ENCODE data around the gene CTTNBP2NL.

The CTTNBP2NL gene

GRCh38 chr1:112440574-112440973 is 44.6 kb downstream of the CTTNBP2NL start:
- peaks cover 4% of the 10 kb centered on the region for H3K9me3 Mint-ChIP-seq
- no peak overlapping the region for H3K4me3 Mint-ChIP-seq
- TF ChIP-seq, protein P1, sequence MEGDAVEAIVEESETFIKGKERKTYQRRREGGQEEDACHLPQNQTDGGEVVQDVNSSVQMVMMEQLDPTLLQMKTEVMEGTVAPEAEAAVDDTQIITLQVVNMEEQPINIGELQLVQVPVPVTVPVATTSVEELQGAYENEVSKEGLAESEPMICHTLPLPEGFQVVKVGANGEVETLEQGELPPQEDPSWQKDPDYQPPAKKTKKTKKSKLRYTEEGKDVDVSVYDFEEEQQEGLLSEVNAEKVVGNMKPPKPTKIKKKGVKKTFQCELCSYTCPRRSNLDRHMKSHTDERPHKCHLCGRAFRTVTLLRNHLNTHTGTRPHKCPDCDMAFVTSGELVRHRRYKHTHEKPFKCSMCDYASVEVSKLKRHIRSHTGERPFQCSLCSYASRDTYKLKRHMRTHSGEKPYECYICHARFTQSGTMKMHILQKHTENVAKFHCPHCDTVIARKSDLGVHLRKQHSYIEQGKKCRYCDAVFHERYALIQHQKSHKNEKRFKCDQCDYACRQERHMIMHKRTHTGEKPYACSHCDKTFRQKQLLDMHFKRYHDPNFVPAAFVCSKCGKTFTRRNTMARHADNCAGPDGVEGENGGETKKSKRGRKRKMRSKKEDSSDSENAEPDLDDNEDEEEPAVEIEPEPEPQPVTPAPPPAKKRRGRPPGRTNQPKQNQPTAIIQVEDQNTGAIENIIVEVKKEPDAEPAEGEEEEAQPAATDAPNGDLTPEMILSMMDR (IDR thresholded peaks at IDR 0.05) = no peak
- H3K4me1 Mint-ChIP-seq = no peaks in the 10 kb centered on the region
- H3K27ac Mint-ChIP-seq = no peak overlapping the region
- H3K27me3 Mint-ChIP-seq (ENCODE audit: low read depth, poor library complexity) = no peaks in the 10 kb centered on the region
- no peak for DNase-seq
- peaks cover 60% of the 10 kb centered on the region for H3K36me3 Mint-ChIP-seq (ENCODE audit: low read depth)

DNA sequence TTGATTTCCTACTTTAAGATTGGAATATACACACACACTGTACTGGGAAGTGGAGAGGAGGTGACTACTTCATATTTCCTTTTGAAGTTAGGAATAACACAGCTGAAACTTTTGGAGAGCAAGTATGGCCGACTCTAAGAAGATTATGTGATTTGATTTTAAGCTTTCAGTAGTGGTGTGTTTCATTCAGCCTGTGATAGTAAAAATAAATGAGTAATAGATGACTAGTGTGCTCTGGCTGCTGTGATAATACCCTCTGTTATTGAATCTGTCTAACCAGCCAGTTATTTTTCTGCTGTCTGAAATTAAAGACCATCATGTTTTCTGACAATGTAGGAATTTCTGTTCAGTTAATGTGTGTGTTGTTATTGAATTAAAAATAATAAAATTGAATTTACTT is 48.3 kb downstream of the CTTNBP2NL start:
- H3K27me3 Mint-ChIP-seq (ENCODE audit: low read depth, poor library complexity) = no peaks in the 10 kb centered on the region
- TF ChIP-seq, protein P1 (IDR thresholded peaks at IDR 0.05) = no peak
- H3K36me3 Mint-ChIP-seq (ENCODE audit: low read depth) = peaks cover 53% of the 10 kb centered on the region
- no peak for DNase-seq
- no peak overlapping the region for H3K4me3 Mint-ChIP-seq
- H3K9me3 Mint-ChIP-seq = no peaks in the 10 kb centered on the region
- H3K4me1 Mint-ChIP-seq = no peaks in the 10 kb centered on the region
- no peak overlapping the region for H3K27ac Mint-ChIP-seq

DNA sequence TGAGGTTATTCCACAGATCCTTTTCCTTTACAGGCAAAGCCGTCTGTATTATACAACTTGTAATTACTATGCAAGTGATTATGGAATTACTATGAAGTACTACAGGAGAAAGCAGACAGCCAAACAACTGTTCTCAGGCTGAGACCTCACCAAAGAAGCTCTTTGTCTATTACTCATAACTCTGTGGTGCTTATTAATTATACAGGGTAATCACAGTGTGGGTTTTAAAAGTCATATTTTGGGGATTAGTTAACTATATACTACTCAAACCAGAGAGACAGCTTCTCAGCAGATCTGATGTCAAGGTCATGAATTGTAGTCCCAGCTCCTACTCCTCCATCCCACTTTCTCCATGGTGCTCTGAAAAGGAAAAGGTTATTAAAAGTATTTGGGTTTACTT is 49.6 kb downstream of the CTTNBP2NL start:
- no peak overlapping the region for H3K27ac Mint-ChIP-seq
- H3K27me3 Mint-ChIP-seq (ENCODE audit: low read depth, poor library complexity) = no peaks in the 10 kb centered on the region
- H3K4me3 Mint-ChIP-seq = no peak overlapping the region
- H3K36me3 Mint-ChIP-seq (ENCODE audit: low read depth) = peaks cover 52% of the 10 kb centered on the region
- H3K9me3 Mint-ChIP-seq = no peaks in the 10 kb centered on the region
- TF ChIP-seq, protein P1 (IDR thresholded peaks at IDR 0.05) = no peak
- no peaks in the 10 kb centered on the region for H3K4me1 Mint-ChIP-seq
- DNase-seq = no peak

GRCh38 chr1:112446411-112446810 is 50.4 kb downstream of the CTTNBP2NL start:
- Mint-ChIP-seq H3K4me1 (no peaks in the 10 kb centered on the region), H3K4me3 (no peak overlapping the region)
- TF ChIP-seq, protein P1 (IDR thresholded peaks at IDR 0.05) = no peak

GRCh38 chr1:112448904-112449629 is 53.1 kb downstream of the CTTNBP2NL start:
- Mint-ChIP-seq H3K4me1 (no peaks in the 10 kb centered on the region), H3K9me3 (no peaks in the 10 kb centered on the region), H3K27ac (no peak overlapping the region), H3K4me3 (no peak overlapping the region), H3K36me3 (ENCODE audit: low read depth) (peaks cover 37% of the 10 kb centered on the region), H3K27me3 (ENCODE audit: low read depth, poor library complexity) (no peaks in the 10 kb centered on the region)
- DNase-seq = no peak
- TF ChIP-seq, protein P1 (IDR thresholded peaks at IDR 0.05) = no peak

More at GRCh38 chr1:112446411-112446810, 50.4 kb downstream of the CTTNBP2NL start:
- H3K9me3 Mint-ChIP-seq = no peaks in the 10 kb centered on the region
- DNase-seq = no peak
- H3K36me3 Mint-ChIP-seq (ENCODE audit: low read depth) = peaks cover 44% of the 10 kb centered on the region
- no peaks in the 10 kb centered on the region for H3K27me3 Mint-ChIP-seq (ENCODE audit: low read depth, poor library complexity)
- no peak overlapping the region for H3K27ac Mint-ChIP-seq

DNA sequence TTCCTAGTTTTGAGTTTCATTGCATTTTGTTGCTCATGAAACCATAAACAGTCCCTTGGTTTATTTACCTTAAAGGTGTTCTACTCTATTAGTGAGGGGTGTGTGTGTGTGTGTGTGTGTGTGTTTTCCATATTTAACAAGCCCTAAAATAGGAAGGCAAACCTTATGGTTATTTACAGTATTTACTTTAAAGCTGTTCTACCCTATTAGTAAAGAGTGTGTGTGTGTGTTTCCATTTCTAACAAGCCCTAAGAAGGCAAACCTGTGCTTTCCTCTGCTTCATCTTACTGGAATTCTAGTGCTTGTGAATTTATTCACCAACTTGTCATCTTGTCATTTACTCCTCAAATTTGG is 53.6 kb downstream of the CTTNBP2NL start:
- Mint-ChIP-seq H3K27ac (no peak overlapping the region), H3K36me3 (ENCODE audit: low read depth) (peaks cover 42% of the 10 kb centered on the region), H3K27me3 (ENCODE audit: low read depth, poor library complexity) (no peaks in the 10 kb centered on the region)

More for the DNA sequence above, 53.6 kb downstream of the CTTNBP2NL start:
- TF ChIP-seq, protein P1 (IDR thresholded peaks at IDR 0.05) = no peak
- H3K4me3 Mint-ChIP-seq = no peak overlapping the region
- no peaks in the 10 kb centered on the region for H3K9me3 Mint-ChIP-seq
- DNase-seq = no peak
- no peaks in the 10 kb centered on the region for H3K4me1 Mint-ChIP-seq

Data from nephron progenitor cell (in vitro differentiated cells).